Activated CD4-positive, alpha-beta T cell treated with anti-CD3 and anti-CD28 coated beads for 36 hours (primary cell): ENCODE results near the gene RAPGEF1. TPM values are rescaled to one million over a fixed set of nuclear protein-coding genes. Genes with fewer than 3 reads are reported as not detected.
A peak's percentile ranks its signal among the peaks of the same experiment; 100 is the strongest.

Experiments
- ATAC-seq: fragments of 200-7000 bp; cut with Tn5 transposase; one replicate; pipeline ENCODE4 v1.10.0; 2021; ENCODE audit warnings: mild to moderate bottlenecking, moderate library complexity
- CTCF ChIA-PET: fragments of 350-600 bp; sonication (Branson Sonifier 250); formaldehyde crosslinking; loops from one replicate; lab custom pipeline; 2021; ENCODE audit warnings: antibody characterized with exemption; lab: Charles Lee
- POLR2A ChIA-PET: fragments of 350-600 bp; sonication (Branson Sonifier 250); formaldehyde crosslinking; loops from one replicate; lab custom pipeline; 2021; ENCODE audit warnings: antibody characterized with exemption, inconsistent platforms; lab: Charles Lee
- DNase-seq: peaks from one replicate; pipeline ENCODE4 v3.0.0-alpha.2; 2020
- H3K27ac Mint-ChIP-seq: one replicate; pipeline ENCODE4 v1.8.0; 2021; ENCODE audit warnings: mixed read lengths
- H3K27me3 Mint-ChIP-seq: one replicate; pipeline ENCODE4 v1.8.0; 2021; ENCODE audit warnings: mixed read lengths
- H3K36me3 Mint-ChIP-seq: one replicate; pipeline ENCODE4 v1.8.0; 2021; ENCODE audit warnings: low read depth, mixed read lengths
- H3K4me1 Mint-ChIP-seq: one replicate; pipeline ENCODE4 v1.8.0; 2021; ENCODE audit warnings: mixed read lengths
- H3K4me3 Mint-ChIP-seq: one replicate; pipeline ENCODE4 v1.8.0; 2021; ENCODE audit warnings: mild to moderate bottlenecking, moderate library complexity, mixed read lengths
- H3K9me3 Mint-ChIP-seq: one replicate; pipeline ENCODE4 v1.8.0; 2021; ENCODE audit warnings: low read depth, mixed read lengths
- intact Hi-C, 2 experiments: fragments of 100-400 bp; cut with DNase I in 1 of 2; cut with micrococcal nuclease in 1 of 2; formaldehyde crosslinking; loops; one replicate each; pipeline versions ENCODE4 v1.14.2 to v1.15.1; 2022 to 2024; cut with DNase I, micrococcal nuclease
- total RNA-seq, 2 experiments: library from RNA; stranded (reverse); gene quantifications; one replicate each; pipeline ENCODE4 v1.2.3, GENCODE V29; 2021

The RAPGEF1 gene
- total RNA-seq, 2 experiments from 2014 or later: 86.7 to 108 TPM

GRCh38 chr9:131545786-131546335, 194.0 kb downstream of the RAPGEF1 start:
- ChIA-PET CTCF (interaction anchor here (1.2 kb wide), 2 partner anchors 93 to 196 kb away, joined by 3 to 4 read pairs; no protein-coding TSS in a partner anchor), POLR2A (interaction anchor here (0.7 to 1.2 kb wide), 2 partner anchors 25 to 34 kb away, joined by 4 to 6 read pairs; no protein-coding TSS in a partner anchor)
- H3K9me3 Mint-ChIP-seq: peaks cover 22% of the 10 kb centered on the region
- H3K36me3 Mint-ChIP-seq: peaks cover 15% of the 10 kb centered on the region
- peak overlapping the region; percentile 22 for H3K4me3 Mint-ChIP-seq
- no peak for ATAC-seq
- intact Hi-C loops: no loop called here
- no peak overlapping the region for H3K27ac Mint-ChIP-seq
- DNase-seq: no peak
- H3K4me1 Mint-ChIP-seq: peaks cover 14% of the 10 kb centered on the region
- H3K27me3 Mint-ChIP-seq: peaks cover 40% of the 10 kb centered on the region

- ChIA-PET POLR2A (interaction anchor here (0.7 kb wide), 1 partner anchor 34 kb away, joined by 6 read pairs; no protein-coding TSS in a partner anchor), CTCF (interaction anchor here (1.1 kb wide), 1 partner anchor 66 kb away, joined by 5 read pairs; no protein-coding TSS in a partner anchor)
- peak within 1 kb of the TSS; percentile 57 for H3K4me3 Mint-ChIP-seq
- H3K27me3 Mint-ChIP-seq: peaks cover 36% of the 10 kb centered on the region
- H3K36me3 Mint-ChIP-seq: peaks cover 15% of the 10 kb centered on the region
- no peak for DNase-seq
- H3K4me1 Mint-ChIP-seq: peaks cover 18% of the 10 kb centered on the region
- no peak within 1 kb of the TSS for H3K27ac Mint-ChIP-seq
- intact Hi-C loops: no loop called here
- ATAC-seq: no peak
- peaks cover 22% of the 10 kb centered on the region for H3K9me3 Mint-ChIP-seq
Measured at GRCh38 chr9:131545003-131545785, 194.7 kb downstream of the RAPGEF1 start, which contains the start of gene PRRT1B. TSS of gene PRRT1B (plus strand) at chr9:131545523. CDS start at chr9:131545616, 93 bp downstream.

GRCh38 chr9:131543141-131543540, 196.7 kb downstream of the RAPGEF1 start:
- H3K4me1 Mint-ChIP-seq: peaks cover 25% of the 10 kb centered on the region
- H3K27ac Mint-ChIP-seq: no peak overlapping the region
- ChIA-PET CTCF (no interaction called here), POLR2A (no interaction called here)
- H3K36me3 Mint-ChIP-seq: peaks cover 15% of the 10 kb centered on the region
- peaks cover 15% of the 10 kb centered on the region for H3K9me3 Mint-ChIP-seq
- ATAC-seq: no peak
- DNase-seq: no peak
- H3K27me3 Mint-ChIP-seq: peaks cover 18% of the 10 kb centered on the region
- no peak overlapping the region for H3K4me3 Mint-ChIP-seq
- intact Hi-C loops: no loop called here

GRCh38 chr9:131539223-131539923, 200.5 kb downstream of the RAPGEF1 start:
- peaks cover 7% of the 10 kb centered on the region for H3K36me3 Mint-ChIP-seq
- H3K9me3 Mint-ChIP-seq: peaks cover 12% of the 10 kb centered on the region
- ATAC-seq (no peak), DNase-seq (no peak)
- ChIA-PET POLR2A (no interaction called here), CTCF (no interaction called here)
- H3K4me1 Mint-ChIP-seq: peaks cover 23% of the 10 kb centered on the region
- intact Hi-C loops: no loop called here
- H3K27ac Mint-ChIP-seq: no peak overlapping the region
- H3K27me3 Mint-ChIP-seq: no peaks in the 10 kb centered on the region
- no peak overlapping the region for H3K4me3 Mint-ChIP-seq

GRCh38 chr9:131537946-131538345, 201.9 kb downstream of the RAPGEF1 start:
- no peak overlapping the region for H3K27ac Mint-ChIP-seq
- no peaks in the 10 kb centered on the region for H3K27me3 Mint-ChIP-seq
- no peak overlapping the region for H3K4me3 Mint-ChIP-seq
- DNase-seq: no peak
- intact Hi-C loops: no loop called here
- H3K4me1 Mint-ChIP-seq: peaks cover 27% of the 10 kb centered on the region
- peaks cover 3% of the 10 kb centered on the region for H3K9me3 Mint-ChIP-seq
- POLR2A ChIA-PET: no interaction called here
- CTCF ChIA-PET: no interaction called here
- H3K36me3 Mint-ChIP-seq: peaks cover 2% of the 10 kb centered on the region
- ATAC-seq: no peak

- intact Hi-C loops: no loop called here
- peak overlapping the region; percentile 43 for H3K27ac Mint-ChIP-seq
- no peak overlapping the region for H3K4me3 Mint-ChIP-seq
- ChIA-PET POLR2A (no interaction called here), CTCF (interaction anchor here (0.6 kb wide), 1 partner anchor 224 kb away, joined by 4 read pairs; no protein-coding TSS in a partner anchor)
- peaks cover 27% of the 10 kb centered on the region for H3K4me1 Mint-ChIP-seq
- ATAC-seq: no peak
- H3K27me3 Mint-ChIP-seq: no peaks in the 10 kb centered on the region
- no peaks in the 10 kb centered on the region for H3K9me3 Mint-ChIP-seq
- H3K36me3 Mint-ChIP-seq: peaks cover under 1% of the 10 kb centered on the region
- DNase-seq: no peak
Measured at GRCh38 chr9:131534721-131535237, 205.1 kb downstream of the RAPGEF1 start.

GRCh38 chr9:131530920-131531832, 208.7 kb downstream of the RAPGEF1 start, which contains the start of gene UCK1:
TSS of gene UCK1 (minus strand) at chr9:131531263. CDS start at chr9:131531174, 89 bp downstream.
- intact Hi-C loops: loop anchor here in 1 of 2 experiments (1.0 kb wide), 4 partner anchors 29 to 406 kb away; partner anchors contain the start of genes NUP214, POMT1 and RAPGEF1
- H3K9me3 Mint-ChIP-seq: no peaks in the 10 kb centered on the region
- DNase-seq (peak; percentile 89), ATAC-seq (peak; percentile 95)
- H3K27me3 Mint-ChIP-seq: no peaks in the 10 kb centered on the region
- peaks cover 17% of the 10 kb centered on the region for H3K36me3 Mint-ChIP-seq
- H3K4me1 Mint-ChIP-seq: peaks cover 29% of the 10 kb centered on the region
- POLR2A ChIA-PET: interaction anchor here (0.7 kb wide), 1 partner anchor 20 kb away, joined by 3 read pairs; no protein-coding TSS in a partner anchor
- H3K27ac Mint-ChIP-seq: peak within 1 kb of the TSS; percentile 69
- CTCF ChIA-PET: no interaction called here
- peak within 1 kb of the TSS; percentile 78 for H3K4me3 Mint-ChIP-seq

- Mint-ChIP-seq H3K4me3 (peak overlapping the region; percentile 78), H3K36me3 (peaks cover 19% of the 10 kb centered on the region), H3K27me3 (no peaks in the 10 kb centered on the region), H3K4me1 (peaks cover 27% of the 10 kb centered on the region), H3K27ac (peak overlapping the region; percentile 69), H3K9me3 (no peaks in the 10 kb centered on the region)
- intact Hi-C loops: no loop called here
- POLR2A ChIA-PET: no interaction called here
- peak; percentile 33 for DNase-seq
- peak; percentile 15 for ATAC-seq
- CTCF ChIA-PET: no interaction called here
Measured at GRCh38 chr9:131530546-131530919, 209.3 kb downstream of the RAPGEF1 start.

- peak overlapping the region; percentile 78 for H3K4me3 Mint-ChIP-seq
- intact Hi-C loops: no loop called here
- DNase-seq (no peak), ATAC-seq (no peak)
- H3K27ac Mint-ChIP-seq: peak overlapping the region; percentile 69
- H3K9me3 Mint-ChIP-seq: no peaks in the 10 kb centered on the region
- ChIA-PET POLR2A (no interaction called here), CTCF (interaction anchor here (0.5 kb wide), 1 partner anchor 127 kb away, joined by 3 read pairs; no protein-coding TSS in a partner anchor)
- H3K36me3 Mint-ChIP-seq: peaks cover 19% of the 10 kb centered on the region
- no peaks in the 10 kb centered on the region for H3K27me3 Mint-ChIP-seq
- H3K4me1 Mint-ChIP-seq: peaks cover 22% of the 10 kb centered on the region
Measured at GRCh38 chr9:131529597-131530545, 210.0 kb downstream of the RAPGEF1 start.
